ENCODE measurements around the gene PPP6R3. TPM values are rescaled to one million over a fixed set of nuclear protein-coding genes. Genes with fewer than 3 reads are reported as not detected.
"Not testable (repeated sequence)": the region's sequence is repeated elsewhere in the genome, so short reads cannot be mapped to it uniquely, and the experiment has no call there.

The PPP6R3 gene
- polyA plus RNA-seq, 4 donors: 30.5 to 68.7 (median 39.1) TPM

- H3K4me1 ChIP-seq (ENCODE audit: control insufficient read depth in 3 of 3, insufficient read depth in 2 of 3, low read depth in 1 of 3, low read length in 2 of 3): peaks cover 7 to 38% (median 15%) of the 10 kb centered on the region in 3 donors
- FAIRE-seq (no peak), DNase-seq (no peak)
- no peaks in the 10 kb centered on the region for H3K9me3 ChIP-seq (ENCODE audit: control insufficient read depth in 2 of 2, insufficient read depth in 1 of 2, low read depth in 1 of 2, low read length in 1 of 2)
- no peak overlapping the region for H3K4me3 ChIP-seq (ENCODE audit: low read depth in 1 of 3, low read length in 3 of 3)
- no peak overlapping the region for H3K27ac ChIP-seq (ENCODE audit: low read depth in 1 of 3, low read length in 2 of 3)
- H3K36me3 ChIP-seq (ENCODE audit: control insufficient read depth in 3 of 3, insufficient read depth in 2 of 3, low read depth in 1 of 3, low read length in 3 of 3): peaks cover 0 to 20% (median 0%) of the 10 kb centered on the region in 3 donors
- WGBS, 3 donors: 62 to 75% (median 69%) methylated on average over 1 of the region's 1 CpG
- H3K27me3 ChIP-seq (ENCODE audit: control insufficient read depth in 3 of 3, insufficient read depth in 3 of 3, low read length in 3 of 3): no peaks in the 10 kb centered on the region
These were observed 9.1 kb downstream of the PPP6R3 start for GRCh38 chr11:68469642-68470041.

DNA sequence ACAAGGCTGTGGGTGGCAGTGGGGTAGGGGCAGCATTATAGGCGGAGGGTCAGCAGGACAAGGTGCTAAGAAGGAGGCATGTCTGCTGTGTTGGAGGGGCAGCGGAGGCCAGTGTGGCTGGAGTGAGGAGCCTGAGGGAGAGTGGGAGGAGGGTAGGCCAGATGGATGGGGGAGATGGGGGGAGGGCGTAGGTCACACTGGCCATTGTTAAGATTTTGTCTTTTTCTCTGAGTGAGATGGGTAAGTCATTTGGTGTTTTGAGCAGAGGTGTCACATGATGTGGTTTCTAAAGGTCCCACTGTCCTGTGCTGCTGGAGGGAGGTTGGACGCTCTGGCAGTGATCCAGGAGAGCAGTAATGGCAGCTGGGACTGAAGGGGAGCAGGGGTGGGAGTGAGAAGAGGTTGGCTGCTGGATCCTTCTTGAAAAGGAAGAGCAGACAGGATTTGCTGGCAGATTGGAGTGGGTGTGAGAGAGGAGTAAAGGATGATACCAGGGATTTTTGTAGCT lies 9.8 kb downstream of the PPP6R3 start:
- Histone ChIP-seq H3K36me3 (ENCODE audit: control insufficient read depth in 3 of 3, insufficient read depth in 2 of 3, low read depth in 1 of 3, low read length in 3 of 3) (peaks cover 0 to 20% (median 0%) of the 10 kb centered on the region in 3 donors), H3K27me3 (ENCODE audit: control insufficient read depth in 3 of 3, insufficient read depth in 3 of 3, low read length in 3 of 3) (no peaks in the 10 kb centered on the region), H3K9me3 (ENCODE audit: control insufficient read depth in 2 of 2, insufficient read depth in 1 of 2, low read depth in 1 of 2, low read length in 1 of 2) (no peaks in the 10 kb centered on the region), H3K4me1 (ENCODE audit: control insufficient read depth in 3 of 3, insufficient read depth in 2 of 3, low read depth in 1 of 3, low read length in 2 of 3) (peaks cover 5 to 38% (median 15%) of the 10 kb centered on the region in 3 donors), H3K27ac (ENCODE audit: low read depth in 1 of 3, low read length in 2 of 3) (no peak overlapping the region), H3K4me3 (ENCODE audit: low read depth in 1 of 3, low read length in 3 of 3) (no peak overlapping the region)
- no peak for FAIRE-seq
- 90 to 94% (median 90%) methylated on average over 4 of the region's 4 CpGs for WGBS, 3 donors
- DNase-seq: no peak

GRCh38 chr11:68471360-68472340 lies 11.1 kb downstream of the PPP6R3 start:
- no peak for FAIRE-seq
- Histone ChIP-seq H3K4me3 (ENCODE audit: low read depth in 1 of 3, low read length in 3 of 3) (no peak overlapping the region), H3K4me1 (ENCODE audit: control insufficient read depth in 3 of 3, insufficient read depth in 2 of 3, low read depth in 1 of 3, low read length in 2 of 3) (peaks cover 5 to 38% (median 15%) of the 10 kb centered on the region in 3 donors), H3K9me3 (ENCODE audit: control insufficient read depth in 2 of 2, insufficient read depth in 1 of 2, low read depth in 1 of 2, low read length in 1 of 2) (no peaks in the 10 kb centered on the region), H3K27ac (ENCODE audit: low read depth in 1 of 3, low read length in 2 of 3) (no peak overlapping the region), H3K36me3 (ENCODE audit: control insufficient read depth in 3 of 3, insufficient read depth in 2 of 3, low read depth in 1 of 3, low read length in 3 of 3) (peaks cover 0 to 20% (median 0%) of the 10 kb centered on the region in 3 donors), H3K27me3 (ENCODE audit: control insufficient read depth in 3 of 3, insufficient read depth in 3 of 3, low read length in 3 of 3) (no peaks in the 10 kb centered on the region)
- DNase-seq: peak in 1 of 2 donors; percentile 21
- WGBS, 3 donors: 77 to 90% (median 77%) methylated on average over 17 of the region's 17 CpGs

DNA sequence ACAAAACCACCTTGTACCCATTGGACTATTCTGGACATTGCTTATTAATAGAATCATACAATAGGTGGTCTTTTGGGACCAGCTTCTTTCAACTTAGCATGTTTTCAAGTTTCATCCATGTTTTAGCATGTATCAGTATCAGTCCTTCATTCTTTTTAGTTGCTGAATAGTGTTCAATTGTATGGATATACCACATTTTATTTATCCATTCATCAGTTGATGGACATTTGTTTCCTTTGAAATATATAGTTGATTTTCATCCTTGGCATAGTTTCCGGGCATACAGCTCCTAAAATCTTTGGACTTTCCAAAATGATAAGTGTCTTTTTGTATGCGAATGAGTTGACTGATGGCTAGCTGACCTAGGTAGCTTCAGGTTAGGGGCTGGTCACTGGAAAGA lies 12.2 kb downstream of the PPP6R3 start:
- H3K27ac ChIP-seq (ENCODE audit: low read depth in 1 of 3, low read length in 2 of 3): no peak overlapping the region
- 93 to 95% (median 94%) methylated on average over 2 of the region's 2 CpGs for WGBS, 3 donors
- DNase-seq (no peak), FAIRE-seq (no peak)
- H3K9me3 ChIP-seq (ENCODE audit: control insufficient read depth in 2 of 2, insufficient read depth in 1 of 2, low read depth in 1 of 2, low read length in 1 of 2): peaks cover 0 to 4% of the 10 kb centered on the region in 2 donors
- H3K27me3 ChIP-seq (ENCODE audit: control insufficient read depth in 3 of 3, insufficient read depth in 3 of 3, low read length in 3 of 3): no peaks in the 10 kb centered on the region
- H3K4me1 ChIP-seq (ENCODE audit: control insufficient read depth in 3 of 3, insufficient read depth in 2 of 3, low read depth in 1 of 3, low read length in 2 of 3): peaks cover 5 to 38% (median 12%) of the 10 kb centered on the region in 3 donors
- H3K4me3 ChIP-seq (ENCODE audit: low read depth in 1 of 3, low read length in 3 of 3): no peak overlapping the region
- H3K36me3 ChIP-seq (ENCODE audit: control insufficient read depth in 3 of 3, insufficient read depth in 2 of 3, low read depth in 1 of 3, low read length in 3 of 3): peaks cover 0 to 18% (median 0%) of the 10 kb centered on the region in 3 donors

- no peak for FAIRE-seq
- H3K27me3 ChIP-seq (ENCODE audit: control insufficient read depth in 3 of 3, insufficient read depth in 3 of 3, low read length in 3 of 3): no peaks in the 10 kb centered on the region
- H3K9me3 ChIP-seq (ENCODE audit: control insufficient read depth in 2 of 2, insufficient read depth in 1 of 2, low read depth in 1 of 2, low read length in 1 of 2): peaks cover 0 to 4% of the 10 kb centered on the region in 2 donors
- H3K4me1 ChIP-seq (ENCODE audit: control insufficient read depth in 3 of 3, insufficient read depth in 2 of 3, low read depth in 1 of 3, low read length in 2 of 3): peaks cover 0 to 31% (median 7%) of the 10 kb centered on the region in 3 donors
- H3K27ac ChIP-seq (ENCODE audit: low read depth in 1 of 3, low read length in 2 of 3): no peak overlapping the region
- peaks cover 0 to 24% (median 0%) of the 10 kb centered on the region in 3 donors for H3K36me3 ChIP-seq (ENCODE audit: control insufficient read depth in 3 of 3, insufficient read depth in 2 of 3, low read depth in 1 of 3, low read length in 3 of 3)
- 79 to 90% (median 80%) methylated on average over 1 of the region's 1 CpG for WGBS, 3 donors
- H3K4me3 ChIP-seq (ENCODE audit: low read depth in 1 of 3, low read length in 3 of 3): no peak overlapping the region
- DNase-seq: no peak
These were observed 13.1 kb downstream of the PPP6R3 start for GRCh38 chr11:68473693-68474092.

DNA sequence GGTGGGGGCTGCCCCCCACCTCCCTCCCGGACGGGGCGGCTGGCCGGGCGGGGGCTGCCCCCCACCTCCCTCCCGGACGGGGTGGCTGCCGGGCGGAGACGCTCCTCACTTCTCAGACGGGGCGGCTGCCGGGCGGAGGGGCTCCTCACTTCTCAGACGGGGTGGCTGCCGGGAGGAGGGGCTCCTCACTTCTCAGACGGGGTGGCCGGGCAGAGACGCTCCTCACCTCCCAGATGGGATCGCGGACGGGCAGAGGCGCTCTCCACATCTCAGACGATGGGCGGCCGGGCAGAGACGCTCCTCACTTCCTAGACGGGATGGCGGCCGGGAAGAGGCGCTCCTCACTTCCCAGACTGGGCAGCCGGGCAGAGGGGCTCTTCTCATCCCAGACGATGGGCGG lies 15.1 kb downstream of the PPP6R3 start:
- peaks cover 0 to 25% (median 0%) of the 10 kb centered on the region in 3 donors for H3K36me3 ChIP-seq (ENCODE audit: control insufficient read depth in 3 of 3, insufficient read depth in 2 of 3, low read depth in 1 of 3, low read length in 3 of 3)
- not testable (repeated sequence) for H3K27ac ChIP-seq (ENCODE audit: low read depth in 1 of 3, low read length in 2 of 3); DNase-seq; H3K27me3 ChIP-seq (ENCODE audit: control insufficient read depth in 3 of 3, insufficient read depth in 3 of 3, low read length in 3 of 3); H3K4me3 ChIP-seq (ENCODE audit: low read depth in 1 of 3, low read length in 3 of 3); FAIRE-seq
- peaks cover 0 to 11% of the 10 kb centered on the region in 2 donors for H3K9me3 ChIP-seq (ENCODE audit: control insufficient read depth in 2 of 2, insufficient read depth in 1 of 2, low read depth in 1 of 2, low read length in 1 of 2)
- peaks cover 0 to 20% (median 2%) of the 10 kb centered on the region in 3 donors for H3K4me1 ChIP-seq (ENCODE audit: control insufficient read depth in 3 of 3, insufficient read depth in 2 of 3, low read depth in 1 of 3, low read length in 2 of 3)
- 93 to 99% (median 96%) methylated on average over 13 to 34 of the region's 34 CpGs for WGBS, 3 donors

DNA sequence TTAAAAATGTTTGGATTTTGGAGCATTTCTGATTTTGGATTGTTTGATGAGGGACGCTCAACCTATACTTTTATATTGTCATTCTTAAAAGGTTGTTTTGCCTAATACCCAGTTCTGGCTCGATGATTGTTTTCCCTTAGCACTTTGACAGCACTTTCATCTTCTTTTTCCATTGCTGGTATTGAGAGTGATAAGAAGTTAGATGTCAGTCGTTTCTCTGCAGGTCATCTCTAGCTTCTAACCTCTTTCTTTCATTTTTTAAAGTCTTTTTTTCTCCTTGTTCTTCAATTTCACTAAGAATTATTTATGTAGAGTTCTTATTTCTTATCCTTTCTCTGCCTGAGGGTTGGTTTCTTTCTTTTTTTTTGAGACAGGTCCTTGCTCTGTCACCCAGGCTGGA lies 18.8 kb downstream of the PPP6R3 start:
- no peak overlapping the region for H3K27ac ChIP-seq (ENCODE audit: low read depth in 1 of 3, low read length in 2 of 3)
- H3K9me3 ChIP-seq (ENCODE audit: control insufficient read depth in 2 of 2, insufficient read depth in 1 of 2, low read depth in 1 of 2, low read length in 1 of 2): peaks cover 0 to 11% of the 10 kb centered on the region in 2 donors
- no peak for DNase-seq
- FAIRE-seq: no peak
- H3K4me3 ChIP-seq (ENCODE audit: low read depth in 1 of 3, low read length in 3 of 3): no peak overlapping the region
- H3K36me3 ChIP-seq (ENCODE audit: control insufficient read depth in 3 of 3, insufficient read depth in 2 of 3, low read depth in 1 of 3, low read length in 3 of 3): peaks cover 0 to 16% (median 0%) of the 10 kb centered on the region in 3 donors
- no peaks in the 10 kb centered on the region for H3K27me3 ChIP-seq (ENCODE audit: control insufficient read depth in 3 of 3, insufficient read depth in 3 of 3, low read length in 3 of 3)
- WGBS, 3 donors: 77 to 89% (median 82%) methylated on average over 3 of the region's 3 CpGs
- peaks cover 0 to 5% (median 3%) of the 10 kb centered on the region in 3 donors for H3K4me1 ChIP-seq (ENCODE audit: control insufficient read depth in 3 of 3, insufficient read depth in 2 of 3, low read depth in 1 of 3, low read length in 2 of 3)

DNA sequence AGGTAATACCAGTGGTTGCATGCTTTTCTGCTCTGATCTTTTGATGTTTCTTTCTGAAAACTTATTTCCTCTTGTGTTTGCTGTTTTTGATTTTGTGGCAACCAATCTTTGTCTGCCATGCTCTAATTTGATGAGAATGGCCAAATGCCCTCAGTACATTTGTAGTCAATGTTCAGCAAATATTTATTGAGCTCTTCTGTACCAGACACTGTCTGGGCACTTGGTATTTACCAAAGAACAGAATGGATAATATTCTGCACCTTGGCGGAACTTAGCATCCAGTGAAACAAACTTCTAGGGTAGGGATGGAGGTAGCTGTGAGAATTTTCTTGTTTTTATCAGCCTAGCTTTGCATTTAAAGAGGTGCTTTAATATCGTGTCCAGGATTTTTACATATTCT lies 19.6 kb downstream of the PPP6R3 start:
- Histone ChIP-seq H3K4me3 (ENCODE audit: low read depth in 1 of 3, low read length in 3 of 3) (no peak overlapping the region), H3K9me3 (ENCODE audit: control insufficient read depth in 2 of 2, insufficient read depth in 1 of 2, low read depth in 1 of 2, low read length in 1 of 2) (peaks cover 0 to 11% of the 10 kb centered on the region in 2 donors), H3K4me1 (ENCODE audit: control insufficient read depth in 3 of 3, insufficient read depth in 2 of 3, low read depth in 1 of 3, low read length in 2 of 3) (peaks cover 0 to 5% (median 3%) of the 10 kb centered on the region in 3 donors), H3K36me3 (ENCODE audit: control insufficient read depth in 3 of 3, insufficient read depth in 2 of 3, low read depth in 1 of 3, low read length in 3 of 3) (peaks cover 0 to 16% (median 0%) of the 10 kb centered on the region in 3 donors), H3K27me3 (ENCODE audit: control insufficient read depth in 3 of 3, insufficient read depth in 3 of 3, low read length in 3 of 3) (no peaks in the 10 kb centered on the region), H3K27ac (ENCODE audit: low read depth in 1 of 3, low read length in 2 of 3) (no peak overlapping the region)
- no peak for FAIRE-seq
- no peak for DNase-seq
- WGBS, 3 donors: 77 to 90% (median 89%) methylated on average over 2 of the region's 2 CpGs
